GM10847 (cell line): ENCODE results near the gene GZMM.

Experiments
- POLR2A ChIP-seq: IDR thresholded peaks from 2 replicates; pipeline ENCODE4 v1.6.1; 2011; ENCODE audit not compliant: insufficient read length; ENCODE audit errors: extremely low read depth

Gene GZMM

GRCh38 chr19:508204-509150, 35.4 kb upstream of the GZMM start:
- TF ChIP-seq POLR2A: no peak

GRCh38 chr19:510606-511100, 33.2 kb upstream of the GZMM start:
- TF ChIP-seq POLR2A: no peak

- no peak for TF ChIP-seq POLR2A
Observed at GRCh38 chr19:511101-511851, 32.6 kb upstream of the GZMM start.

- TF ChIP-seq POLR2A: no peak
Observed at GRCh38 chr19:512547-513365, 31.1 kb upstream of the GZMM start.

GRCh38 chr19:513368-514165, 30.3 kb upstream of the GZMM start:
- TF ChIP-seq POLR2A: no peak

GRCh38 chr19:514166-514663, 29.6 kb upstream of the GZMM start:
- no peak for TF ChIP-seq POLR2A

- no peak for TF ChIP-seq POLR2A
Observed at GRCh38 chr19:517721-518597, 25.9 kb upstream of the GZMM start.

- no peak for TF ChIP-seq POLR2A
Observed at GRCh38 chr19:518598-519231, 25.1 kb upstream of the GZMM start.

GRCh38 chr19:519449-519865, 24.4 kb upstream of the GZMM start:
- TF ChIP-seq POLR2A: no peak

- no peak for TF ChIP-seq POLR2A
Observed at GRCh38 chr19:522726-523125, 21.1 kb upstream of the GZMM start.

- TF ChIP-seq POLR2A: no peak
Observed at GRCh38 chr19:524062-524674, 19.7 kb upstream of the GZMM start.

GRCh38 chr19:525029-525428, 18.8 kb upstream of the GZMM start:
- no peak for TF ChIP-seq POLR2A
